GM12878 (cell line): ENCODE results near the gene ISG20.

Experiments
- BCL11A ChIP-seq: IDR thresholded peaks from 2 replicates; pipeline ENCODE4 v1.6.1; 2011; ENCODE audit warnings: low read depth, low read length
- ZNF274 ChIP-seq: IDR thresholded peaks from one replicate; pipeline ENCODE4 v1.8.0; 2011; ENCODE audit not compliant: insufficient read length, insufficient read depth

GRCh38 chr15:88701561-88702095 is 62.8 kb downstream of the ISG20 start:
- no peak for TF ChIP-seq ZNF274
- TF ChIP-seq BCL11A = no peak
